HFFc6 (cell line): ENCODE data around the gene VWA7. TPM values are rescaled to one million over a fixed set of nuclear protein-coding genes. Genes with fewer than 3 reads are reported as not detected.
"Not testable (repeated sequence)": the region's sequence is repeated elsewhere in the genome, so short reads cannot be mapped to it uniquely, and the experiment has no call there.

Experiments
- DNase-seq: peaks from one replicate; pipeline ENCODE4 v3.0.0-alpha.2; 2018
- H3K27ac Mint-ChIP-seq: 2 replicates; pipeline ENCODE4 v1.8.0; 2020; ENCODE audit warnings: mild to moderate bottlenecking, mixed read lengths
- H3K27me3 Mint-ChIP-seq: 2 replicates; pipeline ENCODE4 v1.8.0; 2021; ENCODE audit warnings: mild to moderate bottlenecking, moderate library complexity, mixed read lengths; ENCODE audit not compliant: insufficient read depth
- H3K36me3 Mint-ChIP-seq: 2 replicates; pipeline ENCODE4 v1.8.0; 2021; ENCODE audit warnings: low read depth, mixed read lengths
- H3K4me1 Mint-ChIP-seq: 2 replicates; pipeline ENCODE4 v1.8.0; 2020; ENCODE audit warnings: low read depth, mixed read lengths
- H3K4me3 Mint-ChIP-seq: 2 replicates; pipeline ENCODE4 v1.8.0; 2020; ENCODE audit warnings: mild to moderate bottlenecking, moderate library complexity, mixed read lengths
- H3K9me3 Mint-ChIP-seq: 2 replicates; pipeline ENCODE4 v1.8.0; 2020; ENCODE audit warnings: mild to moderate bottlenecking, mixed read lengths
- total RNA-seq, 6 experiments: library from RNA; stranded (reverse); fragmentation: NEBNext Ultra II Directional; extraction: Animal tissue kit (Norgen Biotek cat#: 25700); gene quantifications; 2 replicates in 1 of 6; 3 replicates in 5 of 6; pipeline ENCODE4 v1.2.3, GENCODE V29; 2021
- TF ChIP-seq, protein P1 (sequence below): fragments of 200-600 bp; sonication (generic); IDR thresholded peaks from 2 replicates; pipeline ENCODE4 v1.5.0; 2021; ENCODE audit warnings: antibody characterized with exemption, mild to moderate bottlenecking

Gene VWA7
- total RNA-seq, 6 experiments from 2014 or later, result 0.24 to 0.83 (median 0.64) TPM

DNA sequence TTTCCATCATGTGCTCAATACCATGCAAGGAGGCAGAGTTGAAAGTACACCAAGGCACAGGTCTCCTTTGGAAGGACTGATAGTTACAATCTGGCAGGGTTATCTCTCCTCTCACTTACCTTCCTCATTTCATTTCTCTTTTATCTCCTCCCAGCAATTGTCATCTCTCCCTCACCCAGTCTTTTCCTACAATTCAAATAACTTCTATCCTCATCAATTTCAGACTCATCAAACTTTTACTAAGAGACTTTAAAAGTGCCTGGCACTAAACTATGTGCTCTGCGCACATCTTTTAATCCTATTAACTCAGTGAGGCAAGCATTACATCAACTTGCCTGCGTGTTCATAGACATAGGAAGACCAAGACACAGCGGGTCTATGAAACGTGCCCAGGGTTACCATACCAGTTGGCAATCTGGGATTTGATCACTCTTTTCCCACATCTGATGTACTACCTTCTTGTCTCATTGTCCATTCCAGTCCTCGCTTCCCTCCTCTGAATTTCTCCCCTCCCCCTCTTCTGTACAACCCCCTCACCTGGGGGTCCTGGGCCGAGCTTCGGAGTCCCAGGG, 17.3 kb upstream of the VWA7 start:
- TF ChIP-seq, protein P1, sequence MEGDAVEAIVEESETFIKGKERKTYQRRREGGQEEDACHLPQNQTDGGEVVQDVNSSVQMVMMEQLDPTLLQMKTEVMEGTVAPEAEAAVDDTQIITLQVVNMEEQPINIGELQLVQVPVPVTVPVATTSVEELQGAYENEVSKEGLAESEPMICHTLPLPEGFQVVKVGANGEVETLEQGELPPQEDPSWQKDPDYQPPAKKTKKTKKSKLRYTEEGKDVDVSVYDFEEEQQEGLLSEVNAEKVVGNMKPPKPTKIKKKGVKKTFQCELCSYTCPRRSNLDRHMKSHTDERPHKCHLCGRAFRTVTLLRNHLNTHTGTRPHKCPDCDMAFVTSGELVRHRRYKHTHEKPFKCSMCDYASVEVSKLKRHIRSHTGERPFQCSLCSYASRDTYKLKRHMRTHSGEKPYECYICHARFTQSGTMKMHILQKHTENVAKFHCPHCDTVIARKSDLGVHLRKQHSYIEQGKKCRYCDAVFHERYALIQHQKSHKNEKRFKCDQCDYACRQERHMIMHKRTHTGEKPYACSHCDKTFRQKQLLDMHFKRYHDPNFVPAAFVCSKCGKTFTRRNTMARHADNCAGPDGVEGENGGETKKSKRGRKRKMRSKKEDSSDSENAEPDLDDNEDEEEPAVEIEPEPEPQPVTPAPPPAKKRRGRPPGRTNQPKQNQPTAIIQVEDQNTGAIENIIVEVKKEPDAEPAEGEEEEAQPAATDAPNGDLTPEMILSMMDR, result no peak
- Mint-ChIP-seq H3K4me1 (peaks cover 38% of the 10 kb centered on the region), H3K27me3 (peaks cover 5% of the 10 kb centered on the region; the same call in 1 of the 2 replicates), H3K9me3 (no peaks in the 10 kb centered on the region), H3K27ac (peak overlapping the region; percentile 99), H3K36me3 (peaks cover 31% of the 10 kb centered on the region), H3K4me3 (peak overlapping the region; percentile 86)
- peak; percentile 41 for DNase-seq

DNA sequence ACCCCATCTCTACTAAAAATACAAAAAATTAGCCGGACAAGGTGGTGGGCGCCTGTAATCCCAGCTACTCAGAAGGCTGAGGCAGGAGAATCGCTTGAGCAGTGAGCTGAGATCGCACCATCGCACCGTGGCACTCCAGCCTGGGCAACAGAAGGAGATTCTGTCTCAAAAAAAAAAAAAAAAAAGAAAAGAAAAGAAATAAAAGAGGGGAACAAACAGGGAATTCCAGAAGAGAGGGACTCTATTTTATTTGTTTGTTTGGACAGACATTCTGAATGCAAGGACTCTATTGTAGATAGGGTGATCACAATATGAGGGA, 16.8 kb upstream of the VWA7 start:
- Mint-ChIP-seq H3K4me3 (peak overlapping the region; percentile 86), H3K27ac (peak overlapping the region; percentile 99), H3K36me3 (peaks cover 31% of the 10 kb centered on the region), H3K4me1 (peaks cover 38% of the 10 kb centered on the region)
- DNase-seq, H3K9me3 Mint-ChIP-seq, H3K27me3 Mint-ChIP-seq: not testable (repeated sequence)

DNA sequence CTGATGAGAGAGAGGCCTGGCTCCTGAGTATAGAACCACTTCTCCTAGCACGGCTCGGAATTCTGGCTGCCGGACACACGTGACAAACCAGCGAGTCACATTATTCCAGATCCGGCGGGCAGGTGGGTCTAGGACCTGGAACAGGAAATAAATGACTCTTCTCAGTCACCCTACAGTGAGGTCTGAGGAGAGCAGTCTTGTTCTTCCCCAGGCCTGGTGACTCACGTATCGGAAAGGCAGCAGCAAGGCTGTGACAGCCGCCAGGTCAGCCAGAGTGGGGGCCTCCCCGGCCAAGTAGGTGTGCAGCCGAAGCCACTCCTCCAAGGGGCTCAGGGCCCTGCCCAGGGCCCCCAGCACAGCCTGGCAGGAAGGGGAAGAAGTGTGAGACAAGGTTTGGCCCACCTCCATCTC, 15.6 kb upstream of the VWA7 start:
- Mint-ChIP-seq H3K9me3 (no peaks in the 10 kb centered on the region), H3K4me3 (peak overlapping the region; percentile 86), H3K27ac (peak overlapping the region; percentile 99), H3K36me3 (peaks cover 31% of the 10 kb centered on the region), H3K4me1 (peaks cover 38% of the 10 kb centered on the region), H3K27me3 (peaks cover 5% of the 10 kb centered on the region; the same call in 1 of the 2 replicates)
- DNase-seq, result peak; percentile 67
- TF ChIP-seq, protein P1, result no peak

DNA sequence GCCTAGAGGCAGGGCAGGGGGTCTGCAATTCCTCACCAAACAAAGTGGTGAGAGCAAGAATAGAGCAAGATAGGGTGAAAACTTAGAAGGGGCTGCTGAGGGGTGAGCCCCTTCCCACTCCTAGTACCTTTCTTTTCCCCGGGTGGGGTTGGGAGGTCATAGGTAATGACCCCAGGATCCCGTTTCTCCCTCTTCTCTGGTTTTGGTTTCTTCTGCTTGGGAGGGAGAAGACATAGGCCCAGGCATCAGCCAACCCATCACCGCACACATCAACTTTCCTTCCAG, 14.9 kb upstream of the VWA7 start:
- DNase-seq, result no peak
- Mint-ChIP-seq H3K36me3 (peaks cover 31% of the 10 kb centered on the region), H3K27ac (peak overlapping the region; percentile 76; the same call in 1 of the 2 replicates), H3K9me3 (no peaks in the 10 kb centered on the region), H3K4me3 (no peak overlapping the region), H3K4me1 (peaks cover 38% of the 10 kb centered on the region), H3K27me3 (peaks cover 5% of the 10 kb centered on the region; the same call in 1 of the 2 replicates)
- TF ChIP-seq, protein P1, result no peak

DNA sequence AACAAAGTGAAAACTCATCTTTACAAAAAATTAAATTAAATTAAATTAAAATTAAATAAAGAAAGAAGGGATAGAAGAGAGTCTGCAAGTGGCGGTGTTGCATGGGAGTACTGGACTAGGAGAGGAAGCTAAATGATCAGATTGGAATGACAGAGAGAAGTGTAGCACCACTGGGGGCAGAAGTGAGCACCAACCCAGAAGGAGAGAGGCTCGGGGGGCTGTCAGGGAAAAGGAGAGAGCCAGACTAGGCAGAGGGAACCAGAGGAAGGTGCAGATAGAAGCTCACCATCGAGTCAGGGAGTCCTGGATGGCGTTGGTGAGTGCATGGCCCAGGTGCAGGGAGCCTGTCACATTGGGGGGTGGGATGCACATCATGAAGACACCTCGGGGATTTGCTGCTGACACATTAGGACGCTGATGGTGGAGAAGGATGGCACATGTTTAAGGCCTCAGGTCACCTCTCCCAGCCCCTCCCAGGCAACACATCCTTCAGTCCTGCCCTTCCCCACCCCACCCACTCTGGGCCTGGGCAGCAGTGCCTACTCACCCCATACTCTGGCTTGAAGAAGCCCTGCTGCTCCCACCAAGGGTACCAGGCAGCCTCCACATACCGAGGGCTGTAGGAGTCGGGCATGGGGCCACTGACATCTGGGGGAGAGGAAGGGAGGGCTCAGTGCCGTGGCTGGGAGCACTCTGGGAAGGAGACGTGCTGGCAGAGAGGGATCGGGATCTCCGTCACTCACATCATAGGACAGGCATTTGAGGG, 14.4 kb upstream of the VWA7 start:
- no peak overlapping the region; the same call in 1 of the 2 replicates for H3K4me3 Mint-ChIP-seq

DNA sequence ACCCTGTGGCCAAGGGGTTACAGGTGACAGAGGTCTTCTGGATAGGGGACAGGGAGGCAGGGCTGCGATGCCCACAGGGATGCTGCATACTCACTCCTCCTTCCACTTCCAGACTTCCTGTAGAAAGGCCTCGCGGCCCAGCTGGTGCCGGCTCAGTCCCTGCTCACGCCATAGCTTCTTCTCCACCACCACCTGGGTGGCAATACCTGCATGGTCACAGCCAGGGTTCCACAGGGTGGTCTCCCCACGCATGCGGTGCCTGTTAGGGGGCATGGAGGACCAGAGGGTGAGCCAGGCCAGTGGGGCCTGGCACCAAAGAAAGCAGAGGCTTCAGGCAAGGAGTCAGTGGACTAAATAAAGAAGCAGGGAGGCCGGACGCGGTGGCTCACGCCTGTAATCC, 8.3 kb upstream of the VWA7 start:
- no peak for DNase-seq
- Mint-ChIP-seq H3K36me3 (peaks cover 15% of the 10 kb centered on the region), H3K27ac (no peak overlapping the region), H3K27me3 (no peaks in the 10 kb centered on the region), H3K9me3 (no peaks in the 10 kb centered on the region), H3K4me3 (no peak overlapping the region), H3K4me1 (peaks cover under 1% of the 10 kb centered on the region; the same call in 1 of the 2 replicates)
- TF ChIP-seq, protein P1, result no peak

More for the DNA sequence above, 14.4 kb upstream of the VWA7 start:
- Mint-ChIP-seq H3K9me3 (no peaks in the 10 kb centered on the region), H3K27me3 (peaks cover 5% of the 10 kb centered on the region; the same call in 1 of the 2 replicates), H3K36me3 (peaks cover 31% of the 10 kb centered on the region), H3K27ac (peak overlapping the region; percentile 76), H3K4me1 (peaks cover 38% of the 10 kb centered on the region)
- TF ChIP-seq, protein P1, result peak; percentile 79
- peak; percentile 23 for DNase-seq
